Neural crest cell (in vitro differentiated cells): ENCODE results near the gene PPP1R12C. TPM values are rescaled to one million over a fixed set of nuclear protein-coding genes. Genes with fewer than 3 reads are reported as not detected.

Source experiments
- DNase-seq: peaks from one replicate; pipeline ENCODE4 v3.0.0; 2021; ENCODE audit warnings: low read depth, mixed read lengths, low spot score
- H3K27ac Mint-ChIP-seq: one replicate; pipeline ENCODE4 v1.8.0; 2021; ENCODE audit warnings: mild to moderate bottlenecking, mixed read lengths; ENCODE audit not compliant: unreplicated experiment
- H3K27me3 Mint-ChIP-seq: 2 replicates; pipeline ENCODE4 v1.8.0; 2021; ENCODE audit warnings: low read depth, mild to moderate bottlenecking, mixed read lengths
- H3K36me3 Mint-ChIP-seq: 2 replicates; pipeline ENCODE4 v1.8.0; 2021; ENCODE audit warnings: low read depth, mild to moderate bottlenecking, mixed read lengths
- H3K4me1 Mint-ChIP-seq: 2 replicates; pipeline ENCODE4 v1.8.0; 2021; ENCODE audit warnings: mixed read lengths
- H3K4me3 Mint-ChIP-seq: one replicate; pipeline ENCODE4 v1.8.0; 2021; ENCODE audit warnings: mild to moderate bottlenecking, mixed read lengths
- H3K9me3 Mint-ChIP-seq: 2 replicates; pipeline ENCODE4 v1.8.0; 2021; ENCODE audit warnings: mixed read lengths
- CTCF ChIP-seq: fragments of 200-600 bp; sonication (generic); conservative IDR thresholded peaks from 2 replicates; pipeline ENCODE4 v1.5.0; 2021; ENCODE audit warnings: antibody characterized with exemption, mild to moderate bottlenecking
- microRNA-seq: library from miRNA; unstranded; fragments of <30 nt; microRNA quantifications from one replicate; pipeline ENCODE4, GENCODE V29; 2020
- total RNA-seq: library from RNA; stranded (reverse); gene quantifications from 2 replicates; pipeline ENCODE4 v1.2.1, GENCODE V29; 2021

PPP1R12C gene
- total RNA-seq, 1 donor from 2014 or later = 108 TPM

- no peaks in the 10 kb centered on the region for H3K9me3 Mint-ChIP-seq
- H3K4me1 Mint-ChIP-seq = no peaks in the 10 kb centered on the region
- no peak overlapping the region for H3K4me3 Mint-ChIP-seq
- H3K27ac Mint-ChIP-seq = no peak overlapping the region
- no peak for TF ChIP-seq CTCF
- DNase-seq = no peak
- no peaks in the 10 kb centered on the region for H3K27me3 Mint-ChIP-seq
- peaks cover 2% of the 10 kb centered on the region for H3K36me3 Mint-ChIP-seq
Measured at GRCh38 chr19:55041627-55042343, 75.7 kb downstream of the PPP1R12C start.

GRCh38 chr19:55041244-55041626 is 76.2 kb downstream of the PPP1R12C start:
- Mint-ChIP-seq H3K36me3 (peaks cover 2% of the 10 kb centered on the region), H3K27me3 (no peaks in the 10 kb centered on the region), H3K4me3 (no peak overlapping the region), H3K4me1 (no peaks in the 10 kb centered on the region), H3K27ac (no peak overlapping the region), H3K9me3 (no peaks in the 10 kb centered on the region)
- DNase-seq = no peak
- no peak for TF ChIP-seq CTCF

Small RNA genes lying within 50 kb of the gene (microRNA-seq; reads per million reads assigned to microRNA genes)
- gene MIR7975 = not detected

Other genes with a start within 250 kb of the PPP1R12C start
- not detected in 2 replicates for gene FCAR, start 243.4 kb downstream of the PPP1R12C start, total RNA-seq
- gene NCR1, start 211.5 kb downstream of the PPP1R12C start, total RNA-seq = not detected in 2 replicates
- not detected in 2 replicates for gene NLRP7, start 170.1 kb downstream of the PPP1R12C start, total RNA-seq
- 47.2 and 48.1 TPM in 2 replicates for gene NLRP2, start 151.3 kb downstream of the PPP1R12C start, total RNA-seq
- gene GP6, start 79.4 kb downstream of the PPP1R12C start, total RNA-seq = 0.33 and 0.39 TPM in 2 replicates
- 19.9 and 20.4 TPM in 2 replicates for gene RDH13, start 54.5 kb downstream of the PPP1R12C start, total RNA-seq
- gene EPS8L1, start 41.8 kb downstream of the PPP1R12C start, total RNA-seq = 22.4 TPM in 2 replicates
- gene TNNT1, start 31.6 kb upstream of the PPP1R12C start, total RNA-seq = 1.1 TPM in 1 of 2 replicates, not detected in the other
- gene TNNI3, start 40.1 kb upstream of the PPP1R12C start, total RNA-seq = 5.4 and 6.5 TPM in 2 replicates
- 9.5 and 10.4 TPM in 2 replicates for gene DNAAF3, start 49.0 kb upstream of the PPP1R12C start, total RNA-seq
- gene SYT5, start 62.7 kb upstream of the PPP1R12C start, total RNA-seq = 3.5 and 4.3 TPM in 2 replicates
- gene PTPRH, start 91.9 kb upstream of the PPP1R12C start, total RNA-seq = 1.2 and 2.0 TPM in 2 replicates
- 4.9 and 5.8 TPM in 2 replicates for gene TMEM86B, start 111.1 kb upstream of the PPP1R12C start, total RNA-seq
- 71.2 and 73.1 TPM in 2 replicates for gene PPP6R1, start 141.4 kb upstream of the PPP1R12C start, total RNA-seq
- 53.8 and 54.7 TPM in 2 replicates for gene HSPBP1, start 162.5 kb upstream of the PPP1R12C start, total RNA-seq
- gene BRSK1, start 166.4 kb upstream of the PPP1R12C start, total RNA-seq = 50.0 and 50.7 TPM in 2 replicates
- gene TMEM150B, start 207.7 kb upstream of the PPP1R12C start, total RNA-seq = not detected in 2 replicates
- 32.9 and 35.2 TPM in 2 replicates for gene KMT5C, start 222.2 kb upstream of the PPP1R12C start, total RNA-seq
- 0.16 TPM in 1 of 2 replicates, not detected in the other for gene COX6B2, start 237.1 kb upstream of the PPP1R12C start, total RNA-seq
- not detected in 2 replicates for gene GARIN5B, start 245.6 kb upstream of the PPP1R12C start, total RNA-seq